GM19043 (cell line): ENCODE results near the gene KLK6.
"Not testable (repeated sequence)": the region's sequence is repeated elsewhere in the genome, so short reads cannot be mapped to it uniquely, and the experiment has no call there.

Source experiments
- ATAC-seq: cut with Tn5 transposase; IDR thresholded peaks from one replicate; pipeline ENCODE4 v1.9.1; 2021; ENCODE audit warnings: low read depth; ENCODE audit not compliant: unreplicated experiment

KLK6 gene

DNA sequence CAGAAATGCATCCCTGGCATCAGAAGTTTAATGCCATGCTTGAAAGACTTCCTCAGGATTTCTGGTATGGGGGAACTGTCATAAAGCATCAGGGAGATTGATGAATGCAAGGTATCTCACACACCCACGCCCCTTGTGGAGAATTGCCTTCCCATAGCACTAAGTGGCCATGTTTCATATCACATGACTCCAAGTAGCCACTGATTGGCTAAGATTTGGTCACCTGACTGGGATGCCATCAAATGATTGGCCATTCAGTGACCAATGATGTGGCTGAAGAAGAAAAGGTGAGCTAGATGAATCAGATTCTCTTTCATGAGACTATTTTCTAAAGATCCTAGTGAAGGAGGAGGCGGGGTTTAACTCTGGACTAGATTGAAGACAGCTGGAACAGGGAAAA lies 24.7 kb upstream of the KLK6 start:
- no peak for ATAC-seq

- no peak for ATAC-seq
Observed at GRCh38 chr19:50992666-50993035, 23.3 kb upstream of the KLK6 start.

- ATAC-seq = not testable (repeated sequence)
Observed at GRCh38 chr19:50984416-50984815, 15.0 kb upstream of the KLK6 start.

DNA sequence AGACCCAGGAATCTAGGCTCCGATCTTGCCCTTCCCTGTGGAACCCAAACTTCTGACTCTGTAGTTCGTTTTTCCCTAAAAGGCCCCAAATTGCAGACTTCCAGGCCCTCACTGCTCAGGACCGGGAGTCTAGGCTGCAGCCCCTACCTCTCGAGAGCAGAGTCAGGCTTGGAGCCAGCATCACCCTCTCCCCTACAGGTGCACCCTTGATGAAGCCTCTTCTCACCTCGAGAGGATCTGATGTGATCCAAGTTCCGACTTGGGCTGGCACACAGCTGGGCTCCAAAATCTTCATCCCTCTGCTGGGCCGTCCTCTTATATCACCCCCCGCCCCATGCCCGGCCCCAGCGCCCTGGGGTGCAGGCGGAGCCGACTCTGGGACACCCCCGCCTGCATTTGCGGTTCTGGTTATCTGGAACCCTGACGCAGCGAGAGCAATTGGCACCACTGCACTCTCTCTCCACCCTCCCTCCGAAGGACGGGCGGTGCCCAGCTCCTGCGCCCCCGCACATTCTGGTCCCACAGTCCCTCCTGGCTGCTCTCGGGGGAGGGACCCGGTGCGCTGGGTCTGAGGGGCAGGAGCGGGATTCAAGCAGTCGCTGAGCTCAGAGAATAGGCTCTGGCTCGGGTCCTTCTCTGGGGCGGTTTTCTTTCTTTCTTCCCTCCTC lies 14.4 kb upstream of the KLK6 start, which contains the start of gene KLK7:
KLK7 (minus strand) TSS at position 293 of the 668 bp plus-strand sequence. CDS start 1,518 bp downstream, outside the sequence.
- ATAC-seq = no peak

GRCh38 chr19:50982186-50982585 lies 12.8 kb upstream of the KLK6 start:
- no peak for ATAC-seq

DNA sequence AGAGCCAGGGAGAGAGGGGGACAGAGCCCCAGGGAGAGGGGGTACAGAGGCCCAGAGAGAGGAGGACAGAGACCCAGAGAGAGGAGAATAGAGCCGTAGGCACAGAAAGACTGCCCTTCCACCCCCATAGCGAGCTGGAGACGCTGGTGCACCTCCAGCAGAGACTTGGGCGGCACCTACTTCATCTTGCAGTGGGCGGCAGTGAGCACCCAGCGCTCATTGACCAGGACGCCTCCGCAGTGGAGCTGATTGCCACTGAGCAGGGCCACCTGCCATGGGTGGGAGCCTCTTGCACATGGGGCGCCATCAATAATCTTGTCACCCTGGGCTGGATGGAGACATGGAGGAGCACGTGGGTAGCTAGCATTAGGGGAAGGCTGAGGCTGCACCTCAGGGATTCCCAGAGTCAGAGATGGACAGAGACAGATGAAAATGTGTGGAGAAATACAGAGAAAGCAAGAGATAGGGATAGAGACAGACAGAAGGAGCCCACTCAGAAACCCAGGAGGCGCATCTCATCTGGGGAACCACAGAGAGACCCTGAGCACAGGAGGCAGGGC lies 12.3 kb upstream of the KLK6 start:
- ATAC-seq = no peak

GRCh38 chr19:50980208-50980607 lies 10.8 kb upstream of the KLK6 start:
- ATAC-seq = no peak

DNA sequence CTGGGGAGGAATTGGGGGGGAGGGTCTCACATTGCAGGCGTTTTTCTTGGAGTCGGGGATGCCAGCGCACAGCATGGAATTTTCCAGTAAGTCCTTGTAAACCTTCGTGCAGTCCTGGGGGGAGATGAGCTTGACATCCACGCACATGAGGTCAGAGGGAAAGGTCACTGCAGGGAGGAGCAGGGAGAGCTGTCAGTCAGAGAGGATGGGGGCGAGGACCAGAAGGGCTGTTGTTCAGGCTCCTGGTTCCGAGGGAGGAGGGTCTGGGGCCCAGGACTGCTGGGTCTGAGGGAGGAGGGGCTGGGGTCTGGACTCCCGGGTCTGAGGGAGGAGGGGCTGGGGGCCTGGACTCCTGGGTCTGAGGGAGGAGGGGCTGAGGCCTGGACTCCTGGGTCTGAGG lies 10.4 kb upstream of the KLK6 start:
- ATAC-seq = no peak

DNA sequence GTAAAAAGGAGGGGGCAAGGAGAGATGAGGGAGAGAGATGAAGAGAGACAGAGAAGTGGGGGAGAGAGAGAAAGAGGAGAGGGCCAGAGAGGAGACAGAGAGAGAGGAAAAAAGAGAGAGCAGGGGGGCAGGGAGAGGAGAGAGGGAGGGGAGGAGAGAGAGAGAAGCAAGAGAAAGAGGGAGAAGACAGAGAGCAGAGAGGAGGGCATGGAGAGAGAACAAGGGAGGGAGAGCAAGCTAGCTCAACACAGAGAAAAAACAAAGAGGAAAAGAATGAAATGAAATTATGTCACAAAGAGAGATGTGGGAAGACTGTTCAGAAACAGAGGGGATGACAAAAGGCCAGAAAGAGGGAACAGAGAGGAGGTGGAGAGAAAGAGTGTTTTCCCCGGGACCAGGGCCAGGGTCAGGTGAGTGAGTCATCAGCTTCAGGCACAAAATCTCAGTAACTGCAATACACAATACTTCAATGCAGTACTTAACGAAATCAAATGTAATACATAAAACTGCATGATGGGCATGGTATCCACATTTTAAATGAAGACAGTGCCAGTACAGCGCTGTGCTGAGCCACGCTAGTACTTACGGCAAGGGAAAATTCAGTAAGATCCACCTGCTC lies 9.5 kb upstream of the KLK6 start:
- ATAC-seq = no peak

DNA sequence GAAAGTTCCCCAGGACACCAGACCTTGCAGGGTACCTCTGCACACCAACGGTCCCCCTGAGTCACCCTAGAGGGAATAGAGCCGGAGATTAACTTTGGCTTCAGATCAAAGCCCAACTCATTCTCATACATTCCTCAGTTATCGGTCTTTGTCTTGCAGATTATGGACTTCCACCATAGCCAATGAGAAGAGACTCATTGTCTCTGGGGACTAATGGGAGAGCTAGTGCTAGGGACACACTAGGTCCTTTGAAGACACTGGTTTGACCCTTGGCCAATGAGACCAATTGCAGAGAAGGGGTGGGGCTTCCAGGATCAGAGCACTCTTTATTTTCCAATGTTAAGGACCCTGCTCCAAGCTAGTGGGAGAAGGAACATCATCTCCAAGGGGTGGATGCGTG lies 8.2 kb upstream of the KLK6 start:
- ATAC-seq = no peak

DNA sequence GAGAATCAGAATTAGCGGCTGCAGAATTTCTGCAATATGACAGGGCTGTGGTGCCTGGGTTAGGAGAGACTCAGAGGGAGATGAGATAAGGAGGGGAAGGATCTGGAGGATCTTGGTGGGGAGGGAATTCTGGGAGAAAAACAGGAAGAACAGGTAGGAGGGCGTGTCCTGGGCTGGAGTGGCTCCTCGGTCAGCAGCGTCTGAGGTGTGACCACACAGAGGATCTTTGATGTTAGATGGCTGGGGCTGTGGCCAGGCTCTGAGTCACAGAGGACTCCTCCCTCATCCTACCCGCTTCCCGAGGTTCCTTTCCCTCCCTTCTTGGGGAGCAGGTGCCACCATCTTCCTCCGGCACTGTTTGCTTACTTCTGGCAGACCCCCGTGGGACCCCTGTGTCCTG lies 6.4 kb upstream of the KLK6 start:
- no peak for ATAC-seq

DNA sequence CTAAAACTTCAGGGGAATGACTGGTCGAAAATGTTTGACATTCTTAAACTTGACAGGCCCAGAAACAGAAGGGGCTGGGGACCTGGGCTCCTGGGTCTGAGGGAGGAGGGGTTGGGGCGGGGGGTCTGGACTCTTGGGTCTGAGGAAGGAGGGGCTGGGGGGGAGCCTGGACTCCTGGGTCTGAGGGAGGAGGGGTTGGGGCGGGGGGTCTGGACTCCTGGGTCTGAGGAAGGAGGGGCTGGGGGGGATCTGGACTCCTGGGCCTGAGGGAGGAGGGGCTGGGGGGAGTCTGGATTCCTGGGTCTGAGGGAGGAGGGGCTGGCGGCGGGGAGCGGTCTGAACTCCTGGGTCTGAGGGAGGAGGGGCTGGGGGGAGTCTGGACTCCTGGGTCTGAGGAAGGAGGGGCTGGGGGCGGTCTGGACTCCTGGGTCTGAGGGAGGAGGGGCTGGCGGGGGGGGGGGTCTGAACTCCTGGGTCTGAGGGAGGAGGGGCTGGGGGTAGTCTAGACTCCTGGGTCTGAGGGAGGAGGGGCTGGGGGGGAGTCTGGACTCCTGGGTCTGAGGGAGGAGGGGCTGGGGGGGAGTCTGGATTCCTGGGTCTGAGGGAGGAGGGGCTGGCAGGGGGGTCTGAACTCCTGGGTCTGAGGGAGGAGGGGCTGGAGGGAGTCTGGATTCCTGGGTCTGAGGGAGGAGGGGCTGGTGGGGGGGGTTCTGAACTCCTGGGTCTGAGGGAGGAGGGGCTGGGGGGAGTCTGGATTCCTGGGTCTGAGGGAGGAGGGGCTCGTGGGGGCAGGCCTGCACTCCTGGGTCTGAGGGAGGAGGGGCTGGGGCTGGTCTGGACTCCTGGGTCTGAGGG lies 5.5 kb upstream of the KLK6 start:
- no peak for ATAC-seq

- no peak for ATAC-seq
Observed at GRCh38 chr19:50972795-50973376, 3.5 kb upstream of the KLK6 start.

DNA sequence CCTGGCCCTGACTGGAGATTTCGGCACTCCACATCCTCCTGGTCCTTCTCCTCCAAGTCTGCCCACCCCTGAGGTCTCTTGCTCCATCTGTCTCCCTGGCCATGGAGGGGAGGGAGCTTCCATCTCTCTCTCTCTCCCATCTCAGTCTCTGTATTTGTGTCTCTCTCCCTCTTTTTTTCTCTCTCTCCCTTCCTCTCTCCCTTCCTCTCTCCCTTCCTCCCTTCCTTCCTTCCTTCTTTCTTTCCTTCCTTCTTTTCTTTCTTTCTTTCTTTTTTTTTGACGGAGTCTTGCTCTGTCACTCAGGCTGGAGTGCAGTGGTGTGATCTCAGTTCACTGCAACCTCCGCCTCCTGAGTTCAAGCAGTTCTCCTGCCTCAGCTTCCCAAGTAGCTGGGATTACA lies 419 bp upstream of the KLK6 start:
- not testable (repeated sequence) for ATAC-seq

DNA sequence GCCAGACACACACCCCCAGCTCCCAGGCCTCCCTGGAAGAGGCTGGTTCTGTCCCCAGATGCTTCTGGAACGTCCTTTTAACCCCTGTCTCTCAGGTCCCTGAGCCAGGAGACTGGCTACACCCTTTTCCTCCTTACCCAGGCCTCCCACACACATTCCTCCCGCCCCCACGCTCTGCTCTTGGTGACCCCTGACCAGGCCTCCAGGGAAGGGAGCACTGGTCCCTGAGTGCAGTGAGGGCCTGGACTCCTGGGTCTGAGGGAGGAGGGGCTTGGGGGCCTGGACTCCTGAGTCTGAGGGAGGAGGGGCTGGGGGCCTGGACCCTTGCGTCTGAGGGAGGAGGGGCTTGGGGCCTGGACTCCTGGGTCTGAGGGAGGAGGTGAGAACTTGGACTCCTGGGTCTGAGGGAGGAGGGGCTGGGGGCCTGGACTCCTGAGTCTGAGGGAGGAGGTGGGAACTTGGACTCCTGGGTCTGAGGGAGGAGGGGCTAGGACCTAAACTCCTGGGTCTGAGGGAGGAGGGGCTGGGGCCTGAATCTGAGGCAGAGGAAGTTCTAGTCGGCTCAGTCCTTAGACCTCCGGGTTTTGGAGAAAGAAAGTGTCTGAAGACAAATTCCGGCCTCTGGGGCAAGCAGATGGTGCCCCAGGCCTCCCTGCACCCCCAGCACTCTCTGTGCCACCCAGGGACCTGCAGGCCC lies 527 bp downstream of the KLK6 start:
- no peak for ATAC-seq

DNA sequence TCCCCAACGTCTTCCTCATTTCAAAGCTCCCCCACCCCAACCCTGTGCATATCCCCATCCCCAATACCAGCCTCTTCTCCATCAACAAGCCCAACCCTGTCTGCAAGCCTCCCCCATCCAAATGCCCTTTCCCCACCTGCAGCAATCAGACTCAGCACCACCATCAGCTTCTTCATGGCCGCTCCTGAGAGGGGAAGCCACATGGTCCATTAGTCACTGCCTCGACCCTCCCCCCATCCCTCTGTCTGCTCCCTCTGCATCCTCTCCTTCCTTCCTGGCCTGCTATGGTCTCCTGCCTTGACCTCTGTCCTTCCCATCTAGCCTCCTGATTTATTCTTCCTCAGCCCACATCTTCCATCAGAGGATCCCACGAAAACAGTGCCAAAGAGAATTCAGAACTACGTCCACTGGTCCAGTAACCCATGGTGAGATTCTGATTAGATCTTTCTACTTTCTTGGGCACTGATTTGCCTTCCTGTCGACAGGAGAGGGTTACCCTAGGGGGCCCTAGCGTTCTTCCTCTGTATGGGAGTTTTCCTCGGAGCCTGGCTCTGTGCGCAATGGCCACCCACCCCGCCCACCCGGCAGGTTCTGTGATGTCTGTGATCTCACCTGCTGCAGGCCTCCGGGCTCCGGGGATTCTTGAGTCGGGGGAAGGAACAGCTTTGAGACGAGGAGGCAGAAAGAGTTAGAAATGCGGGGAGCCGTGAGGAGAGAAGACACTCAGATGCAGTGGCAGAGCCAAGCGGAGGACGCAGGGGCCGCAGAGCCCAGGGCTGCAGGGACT lies 1.3 kb downstream of the KLK6 start:
- ATAC-seq = no peak

- no peak for ATAC-seq
Observed at GRCh38 chr19:50964266-50964665, 5.1 kb downstream of the KLK6 start.

- no peak for ATAC-seq
Observed at GRCh38 chr19:50963381-50963780, 6.0 kb downstream of the KLK6 start.

- no peak for ATAC-seq
Observed at GRCh38 chr19:50962245-50962644, 7.1 kb downstream of the KLK6 start.
